ENCODE data around the gene CYBB.

DNA sequence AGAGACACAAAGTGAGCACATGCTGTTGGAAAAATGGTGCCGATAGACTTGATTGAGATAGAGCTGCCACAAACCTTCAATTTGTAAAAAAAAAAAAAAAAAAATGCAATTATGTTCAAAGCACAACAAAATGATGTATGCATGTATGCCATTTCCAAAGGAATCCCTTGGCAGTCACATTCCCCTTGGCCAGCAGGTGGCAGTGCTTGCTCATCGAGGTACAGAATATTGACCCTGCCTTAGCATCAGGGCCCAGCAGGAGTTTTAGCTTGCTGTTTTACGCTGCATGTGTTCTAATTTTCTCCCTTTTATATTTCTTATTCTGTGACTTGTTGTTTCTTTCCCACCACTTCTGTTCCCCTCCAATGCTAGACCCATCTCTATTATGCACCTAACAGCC, 34.5 kb upstream of the CYBB start:
- no peak for TF ChIP-seq POLR2A (IDR thresholded peaks at IDR 0.05; ENCODE audit: low read depth, low read length)
- no peak for TF ChIP-seq POLR2AphosphoS5 (IDR thresholded peaks at IDR 0.05; ENCODE audit: low read depth, low read length)
